SIG-M5 (cell line): Measurements from ENCODE around the gene BTBD16.

Source experiments
- DNase-seq: peaks from one replicate; lab custom pipeline; 2025; lab: John Stamatoyannopoulos, UW

Gene BTBD16

GRCh38 chr10:122311716-122312115, 40.6 kb downstream of the BTBD16 start:
- no peak for DNase-seq

GRCh38 chr10:122316224-122316884, 45.3 kb downstream of the BTBD16 start:
- no peak for DNase-seq

- no peak for DNase-seq
Measured at GRCh38 chr10:122321960-122322359, 50.9 kb downstream of the BTBD16 start.

- DNase-seq = no peak
Measured at GRCh38 chr10:122323189-122323588, 52.1 kb downstream of the BTBD16 start.

- DNase-seq = no peak
Measured at GRCh38 chr10:122323941-122324675, 53.0 kb downstream of the BTBD16 start.

GRCh38 chr10:122325235-122325634, 54.1 kb downstream of the BTBD16 start:
- no peak for DNase-seq

- DNase-seq = no peak
Measured at GRCh38 chr10:122326385-122326784, 55.3 kb downstream of the BTBD16 start.

DNA sequence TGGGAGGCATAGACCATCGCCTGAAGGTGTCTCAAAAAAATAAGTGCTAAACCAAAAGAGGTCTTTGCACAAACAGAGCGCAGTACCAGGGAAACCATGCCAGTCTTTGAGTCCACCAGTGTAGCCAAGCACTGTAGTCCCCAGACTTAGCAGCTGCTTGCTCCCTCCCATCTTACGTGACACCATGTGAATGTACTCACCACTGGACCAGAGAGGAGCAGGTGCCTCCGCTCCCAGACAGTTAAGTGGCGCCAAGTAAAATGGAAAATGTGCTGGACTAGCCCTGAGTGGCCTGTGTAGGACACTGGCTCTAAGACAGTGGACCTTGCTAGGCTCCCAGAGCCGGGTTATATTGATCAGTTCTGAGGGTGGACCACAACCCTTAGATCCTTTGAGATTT, 55.7 kb downstream of the BTBD16 start:
- no peak for DNase-seq

DNA sequence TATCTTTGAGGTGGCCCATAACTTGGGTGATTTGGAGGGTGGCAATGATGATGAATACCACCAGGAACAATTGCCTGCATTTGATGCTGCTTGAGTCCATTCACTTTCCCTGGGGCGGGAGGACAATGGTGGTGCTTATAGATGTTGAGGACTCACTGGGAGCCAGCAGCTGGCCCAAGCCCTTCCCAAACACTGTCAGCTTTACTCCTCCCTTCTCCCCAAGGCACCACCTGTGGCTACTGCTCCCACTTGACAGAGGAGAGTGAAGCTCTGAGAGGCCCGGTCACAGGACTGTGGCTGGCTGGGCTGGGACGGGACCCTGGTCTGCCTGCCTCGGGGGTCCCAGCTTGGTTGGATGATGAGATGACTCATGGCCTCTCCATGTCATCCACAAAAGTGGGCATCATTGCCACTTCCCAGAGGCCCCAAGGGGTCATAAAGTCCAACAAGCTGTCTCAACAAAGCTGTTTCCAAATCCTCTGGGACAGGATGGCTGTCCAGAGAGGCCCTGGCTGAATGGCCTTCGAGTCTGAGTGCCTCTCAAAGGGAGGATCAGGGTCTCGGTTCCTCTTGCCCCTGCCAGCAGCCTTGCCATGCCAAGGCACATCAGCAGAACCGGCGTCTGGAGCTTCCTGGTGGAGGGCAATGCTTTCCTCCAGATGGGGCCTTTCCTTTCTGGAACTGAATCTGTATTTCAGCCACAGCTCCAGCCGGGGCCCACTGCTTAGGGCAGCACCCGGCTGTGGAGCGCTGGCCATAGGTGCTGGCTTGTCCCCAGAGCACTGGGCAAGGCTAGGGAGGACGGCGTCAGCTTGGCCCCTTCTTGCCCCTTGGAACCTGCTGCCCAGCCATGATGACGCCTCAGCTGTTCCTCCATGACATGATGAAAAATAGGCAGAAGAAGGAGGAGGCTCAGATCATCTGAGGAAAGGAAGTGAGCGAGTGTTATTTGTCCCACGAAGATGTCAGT, 56.4 kb downstream of the BTBD16 start:
- DNase-seq = no peak

DNA sequence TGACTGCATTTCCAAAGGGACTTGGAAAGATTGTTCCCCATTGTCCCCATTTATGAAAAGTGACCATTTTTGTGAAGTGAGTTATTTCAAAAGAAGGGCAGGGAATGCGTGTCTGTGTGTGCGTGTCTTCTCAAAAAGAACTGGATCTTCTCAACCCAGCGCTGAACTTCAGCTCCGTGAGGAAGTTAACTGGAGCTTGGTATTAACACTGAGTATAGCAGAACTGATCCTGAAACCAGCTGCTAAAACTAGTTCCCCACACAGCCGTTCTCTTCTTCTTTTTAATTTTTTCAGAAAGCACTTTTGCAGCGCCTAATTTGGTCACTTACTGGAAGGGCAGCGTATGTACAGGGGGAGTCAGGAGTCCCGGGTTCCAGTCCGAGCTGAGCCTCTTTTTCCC, 57.6 kb downstream of the BTBD16 start:
- DNase-seq = no peak

DNA sequence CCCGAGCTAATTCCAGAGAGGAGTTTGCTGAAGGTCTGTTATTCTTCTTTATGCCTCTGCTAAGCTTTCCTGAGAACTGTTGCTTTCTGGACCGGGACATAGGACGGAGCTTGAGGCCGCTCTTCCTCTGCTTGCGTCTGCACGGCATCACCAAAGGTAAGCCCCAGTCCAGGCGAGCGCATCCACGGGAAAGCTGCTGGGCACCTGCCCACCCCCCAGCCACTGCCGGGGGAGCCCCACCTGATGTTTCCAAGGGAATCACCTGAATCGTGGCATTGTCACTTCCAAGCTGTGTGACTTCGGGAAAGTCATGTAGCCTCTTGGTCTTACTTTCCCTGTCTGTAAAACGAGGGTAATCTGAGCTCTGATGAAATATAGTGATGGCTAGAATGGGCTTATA, 58.3 kb downstream of the BTBD16 start:
- no peak for DNase-seq

DNA sequence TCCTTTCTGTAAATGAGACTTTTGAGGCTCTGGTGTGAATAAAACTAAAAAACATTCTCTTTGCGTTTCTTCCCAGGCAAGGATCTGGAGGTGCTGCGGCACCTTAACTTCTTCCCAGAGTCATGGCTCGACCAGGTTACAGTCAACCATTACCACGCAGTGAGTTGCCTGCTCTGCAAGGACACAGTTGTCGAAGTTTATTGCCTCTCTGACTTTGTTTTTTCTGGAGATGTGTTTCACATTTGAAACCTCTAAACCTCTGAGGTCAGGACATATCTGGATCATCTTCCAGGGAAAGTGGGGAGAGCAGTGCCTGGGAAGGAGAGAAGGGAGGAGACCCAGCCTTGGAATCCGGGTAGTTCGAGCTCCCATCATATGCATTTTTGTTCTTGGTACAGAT, 60.0 kb downstream of the BTBD16 start:
- DNase-seq = no peak

DNA sequence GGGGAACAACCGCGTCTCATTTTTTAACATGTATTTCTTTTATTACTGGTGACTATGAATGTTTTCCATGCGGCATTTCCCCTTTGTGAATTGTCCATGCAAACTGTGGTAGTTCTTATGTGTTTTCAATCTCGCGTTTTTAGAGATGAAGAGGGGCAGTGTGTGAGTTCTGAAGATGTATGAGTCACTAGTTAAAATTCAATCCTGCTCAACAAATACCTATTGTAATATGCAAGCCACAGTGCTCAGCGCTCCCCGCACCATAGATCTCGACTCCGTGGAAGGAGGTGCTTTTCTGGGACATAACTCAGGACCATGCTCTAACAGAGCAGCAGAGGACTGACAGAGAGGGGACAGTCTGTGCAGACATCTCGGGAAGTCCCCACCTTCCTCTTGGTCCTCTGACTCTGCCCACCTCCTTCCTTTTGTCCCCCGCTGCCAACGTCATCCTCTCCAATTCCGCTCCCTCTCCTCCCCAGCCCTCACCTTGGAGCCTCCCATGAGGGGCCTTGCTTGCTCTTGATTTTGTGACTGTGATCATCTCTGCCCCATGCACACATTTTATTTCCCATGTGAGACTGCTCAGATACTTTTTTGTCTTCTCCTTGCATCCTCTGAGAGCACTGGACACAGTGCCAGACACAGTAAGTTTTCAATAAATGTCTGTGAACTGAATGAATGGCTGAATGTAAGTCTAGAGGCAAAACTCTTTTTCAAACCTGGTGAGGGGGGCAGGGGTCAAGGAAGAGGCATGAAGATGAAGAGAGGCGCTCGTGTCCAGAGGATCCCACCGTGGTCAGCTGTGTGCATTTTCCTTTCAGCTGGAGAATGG, 60.7 kb downstream of the BTBD16 start:
- DNase-seq = no peak

DNA sequence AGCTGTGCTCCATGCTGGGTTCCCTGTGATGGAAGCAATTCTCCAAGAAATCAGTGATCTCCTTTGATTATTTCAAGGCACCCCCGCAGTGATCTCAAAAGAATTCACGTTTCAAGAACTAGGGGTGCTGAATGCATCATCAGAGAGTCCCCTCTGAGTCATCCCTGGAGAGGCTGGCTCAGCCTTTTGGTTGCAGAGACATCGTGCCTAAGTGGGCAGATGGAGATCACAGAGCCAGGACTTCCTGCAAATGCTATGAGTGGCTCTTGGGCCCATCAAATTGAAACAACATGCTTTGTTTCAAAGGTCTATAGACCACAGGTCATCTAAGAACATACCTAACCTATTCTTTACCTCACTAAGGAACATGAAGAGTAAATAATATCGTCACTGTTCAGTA, 61.9 kb downstream of the BTBD16 start:
- no peak for DNase-seq

DNA sequence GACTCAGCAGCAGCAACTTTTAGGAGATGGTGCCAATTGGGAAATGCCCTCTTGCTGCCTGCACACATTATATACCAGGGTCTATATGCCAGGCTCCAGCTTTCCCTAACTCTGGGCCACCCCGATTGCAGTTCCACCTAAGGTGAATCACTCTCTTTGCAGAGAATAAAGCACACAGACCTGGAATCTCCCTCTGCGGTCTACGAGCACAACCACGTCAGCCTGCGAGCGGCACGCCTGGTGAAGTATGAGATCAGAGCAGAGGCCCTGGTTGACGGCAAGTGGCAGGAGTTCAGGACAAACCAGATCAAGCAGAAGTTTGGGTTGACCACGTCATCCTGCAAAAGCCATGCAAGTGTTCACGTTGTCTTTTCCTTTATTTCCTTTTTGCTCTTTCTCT, 65.2 kb downstream of the BTBD16 start:
- no peak for DNase-seq

GRCh38 chr10:122336961-122337360, 65.9 kb downstream of the BTBD16 start:
- no peak for DNase-seq

- DNase-seq = no peak
Measured at GRCh38 chr10:122338609-122339441, 67.7 kb downstream of the BTBD16 start.

DNA sequence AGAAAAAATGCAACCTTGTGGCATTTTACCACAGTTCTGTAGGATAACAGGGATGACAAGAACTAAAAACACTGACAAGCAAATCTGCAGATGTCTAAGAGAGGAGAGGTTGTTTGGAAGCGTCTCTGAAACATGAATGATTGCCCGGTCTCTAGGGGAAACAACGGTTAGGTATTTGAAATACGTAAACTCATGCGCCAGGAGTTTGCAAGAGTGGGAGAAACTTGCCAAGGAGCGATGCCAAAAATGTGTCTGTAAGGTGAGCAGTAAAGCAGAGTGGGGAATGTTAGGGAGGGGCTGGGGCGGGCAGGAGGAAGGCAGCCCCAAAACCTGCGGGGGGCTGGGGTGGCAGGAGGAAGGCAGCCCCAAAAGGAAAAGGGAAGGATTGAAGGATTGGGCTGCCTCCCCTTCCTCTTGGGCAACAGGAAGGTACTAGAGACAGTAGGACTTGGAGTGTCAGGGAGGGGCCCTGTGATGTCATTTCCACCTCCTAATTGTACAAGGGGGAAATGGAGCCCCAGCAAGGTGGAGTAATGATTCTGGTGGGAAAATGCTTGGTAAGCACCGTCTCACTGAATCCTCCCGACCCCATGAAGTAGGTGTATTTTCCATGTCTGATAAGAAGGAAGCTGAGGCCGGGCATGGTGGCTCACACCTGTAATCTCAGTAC, 70.2 kb downstream of the BTBD16 start:
- DNase-seq = no peak

GRCh38 chr10:122342293-122343134, 71.4 kb downstream of the BTBD16 start:
- no peak for DNase-seq
